H9 (cell line): ENCODE measurements around the gene TTC27. TPM values are rescaled to one million over a fixed set of nuclear protein-coding genes. Genes with fewer than 3 reads are reported as not detected.

Source experiments
- DNase-seq: peaks from one replicate; pipeline ENCODE4 v3.0.0-alpha.2; 2017
- H2AFZ ChIP-seq: one replicate; pipeline ENCODE4 v1.6.1; 2013; ENCODE audit warnings: mild to moderate bottlenecking, low read length, control low read depth, moderate library complexity
- H2AK5ac ChIP-seq: 2 replicates; pipeline ENCODE4 v1.6.1; 2013; ENCODE audit warnings: low read length, control low read depth, mixed read lengths; ENCODE audit not compliant: insufficient read length
- H2BK120ac ChIP-seq: one replicate; pipeline ENCODE4 v1.6.1; 2013; ENCODE audit warnings: low read depth, mild to moderate bottlenecking, low read length, control low read depth, inconsistent platforms; ENCODE audit not compliant: poor library complexity, severe bottlenecking
- H2BK12ac ChIP-seq: 2 replicates; pipeline ENCODE4 v1.6.1; 2013; ENCODE audit warnings: low read length, control low read depth, mixed read lengths, low read depth; ENCODE audit not compliant: insufficient read length
- H2BK15ac ChIP-seq: 2 replicates; pipeline ENCODE4 v1.6.1; 2013; ENCODE audit warnings: low read depth, low read length, control low read depth
- H2BK20ac ChIP-seq: one replicate; pipeline ENCODE4 v1.6.1; 2013; ENCODE audit warnings: low read depth, mild to moderate bottlenecking, low read length, control low read depth, inconsistent platforms; ENCODE audit not compliant: poor library complexity, severe bottlenecking
- H2BK5ac ChIP-seq: 2 replicates; pipeline ENCODE4 v1.6.1; 2013; ENCODE audit warnings: low read length, control low read depth, mixed read lengths; ENCODE audit not compliant: insufficient read length
- H3K14ac ChIP-seq: 2 replicates; pipeline ENCODE4 v1.6.1; 2013; ENCODE audit warnings: low read length, control low read depth; ENCODE audit not compliant: insufficient read depth
- H3K18ac ChIP-seq: 2 replicates; pipeline ENCODE4 v1.6.1; 2013; ENCODE audit warnings: low read depth, mild to moderate bottlenecking, mixed read lengths, low read length, control low read depth; ENCODE audit not compliant: insufficient read length
- H3K23ac ChIP-seq: 2 replicates; pipeline ENCODE4 v1.6.1; 2013; ENCODE audit warnings: low read length, control low read depth, mixed read lengths, low read depth; ENCODE audit not compliant: insufficient read length
- H3K23me2 ChIP-seq: 2 replicates; pipeline ENCODE4 v1.6.1; 2013; ENCODE audit warnings: low read depth, mild to moderate bottlenecking, mixed read lengths, low read length, control low read depth; ENCODE audit not compliant: insufficient read length, poor library complexity, severe bottlenecking
- H3K27ac ChIP-seq: 2 replicates; pipeline ENCODE4 v1.5.1; 2013; ENCODE audit warnings: low read length, control low read depth, mixed read lengths, low read depth; ENCODE audit not compliant: insufficient read length
- H3K27me3 ChIP-seq: 2 replicates; pipeline ENCODE4 v1.6.1; 2013; ENCODE audit warnings: low read length, control low read depth, inconsistent platforms; ENCODE audit not compliant: insufficient read depth
- H3K4ac ChIP-seq: 2 replicates; pipeline ENCODE4 v1.6.1; 2013; ENCODE audit warnings: low read depth, mild to moderate bottlenecking, control low read depth, inconsistent platforms, low read length, moderate library complexity
- H3K4me1 ChIP-seq: 2 replicates; pipeline ENCODE4 v1.6.1; 2013; ENCODE audit warnings: low read length, control low read depth, inconsistent platforms; ENCODE audit not compliant: insufficient read depth
- H3K4me2 ChIP-seq: 2 replicates; pipeline ENCODE4 v1.6.1; 2013; ENCODE audit warnings: low read length, control low read depth, mixed read lengths; ENCODE audit not compliant: insufficient read length, insufficient read depth
- H3K56ac ChIP-seq: 2 replicates; pipeline ENCODE4 v1.6.1; 2013; ENCODE audit warnings: low read depth, mild to moderate bottlenecking, mixed read lengths, low read length, control low read depth; ENCODE audit not compliant: insufficient read length
- H3K79me1 ChIP-seq: 2 replicates; pipeline ENCODE4 v1.6.1; 2013; ENCODE audit warnings: low read depth, mild to moderate bottlenecking, moderate library complexity, low read length, control low read depth, inconsistent platforms; ENCODE audit not compliant: insufficient read depth, poor library complexity, severe bottlenecking
- H3K79me2 ChIP-seq: 2 replicates; pipeline ENCODE4 v1.6.1; 2013; ENCODE audit warnings: low read length, control low read depth, inconsistent platforms; ENCODE audit not compliant: insufficient read depth
- H3K9ac ChIP-seq: 2 replicates; pipeline ENCODE4 v1.6.1; 2013; ENCODE audit warnings: low read length, control low read depth, mixed read lengths; ENCODE audit not compliant: insufficient read length; ENCODE audit errors: extremely low read depth
- H3K9me3 ChIP-seq: one replicate; pipeline ENCODE4 v1.6.1; 2013; ENCODE audit warnings: low read depth, low read length, inconsistent platforms; ENCODE audit not compliant: control insufficient read depth
- H3T11ph ChIP-seq: one replicate; pipeline ENCODE4 v1.6.1; 2013; ENCODE audit warnings: mild to moderate bottlenecking, low read length, control low read depth, inconsistent platforms
- H4K20me1 ChIP-seq: one replicate; pipeline ENCODE4 v1.6.1; 2013; ENCODE audit not compliant: control insufficient read depth, insufficient read length, insufficient read depth
- H4K5ac ChIP-seq: 2 replicates; pipeline ENCODE4 v1.6.1; 2013; ENCODE audit warnings: low read depth, mild to moderate bottlenecking, mixed read lengths, low read length, control low read depth; ENCODE audit not compliant: insufficient read length
- H4K8ac ChIP-seq: replicated peaks from 2 replicates; pipeline ENCODE4 v1.6.1; 2013; ENCODE audit warnings: low read length, control low read depth, mixed read lengths, low read depth; ENCODE audit not compliant: insufficient read length
- H4K91ac ChIP-seq: 2 replicates; pipeline ENCODE4 v1.6.1; 2013; ENCODE audit warnings: low read depth, mild to moderate bottlenecking, moderate library complexity, mixed read lengths, low read length, control low read depth; ENCODE audit not compliant: insufficient read length
- H3K27ac Mint-ChIP-seq, 3 experiments: 2 replicates in 2 of 3; 3 replicates in 1 of 3; pipeline ENCODE4 v1.8.0; 2020 to 2021; ENCODE audit warnings: mixed read lengths in 3 of 3, mild to moderate bottlenecking in 1 of 3, moderate library complexity in 1 of 3
- H3K27me3 Mint-ChIP-seq: 2 replicates; pipeline ENCODE4 v1.8.0; 2021; ENCODE audit warnings: low read depth, mild to moderate bottlenecking, moderate library complexity, mixed read lengths
- H3K36me3 Mint-ChIP-seq, 3 experiments: 2 replicates in 2 of 3; 3 replicates in 1 of 3; pipeline ENCODE4 v1.8.0; 2020 to 2021; ENCODE audit warnings: low read depth in 3 of 3, mixed read lengths in 3 of 3; ENCODE audit not compliant: insufficient read depth in 1 of 3
- H3K4me1 Mint-ChIP-seq, 2 experiments: 2 replicates each; pipeline ENCODE4 v1.8.0; 2020; ENCODE audit warnings: mixed read lengths in 2 of 2
- H3K4me3 Mint-ChIP-seq, 2 experiments: 2 replicates in 1 of 2; 3 replicates in 1 of 2; pipeline ENCODE4 v1.8.0; 2020 to 2021; ENCODE audit warnings: mild to moderate bottlenecking in 2 of 2, mixed read lengths in 2 of 2, moderate library complexity in 1 of 2
- H3K9me3 Mint-ChIP-seq, 2 experiments: 2 replicates in 1 of 2; 3 replicates in 1 of 2; pipeline ENCODE4 v1.8.0; 2020; ENCODE audit warnings: mild to moderate bottlenecking in 2 of 2, mixed read lengths in 2 of 2, moderate library complexity in 1 of 2
- WGBS: extraction: QIAGEN DNeasy Blood & Tissue Kit; methylation state at CpG from one replicate; pipeline ENCODE4 v1.1.7; 2013; ENCODE audit warnings: missing lambda C conversion rate, low lambda C conversion rate, mixed read lengths; ENCODE audit not compliant: insufficient read length; ENCODE audit errors: extremely low coverage; 5-methylcytosine and 5-hydroxymethylcytosine counted together
- total RNA-seq: library from RNA; stranded (reverse); gene quantifications from 2 replicates; pipeline ENCODE4 v1.2.1, GENCODE V29; 2021
- TF ChIP-seq, protein P1 (sequence below): fragments of 200-600 bp; sonication (generic); conservative IDR thresholded peaks from 3 replicates; pipeline ENCODE4 v1.8.0; 2021; ENCODE audit warnings: antibody characterized with exemption, mild to moderate bottlenecking

The TTC27 gene
- total RNA-seq, 1 experiment from 2014 or later, result 26.0 TPM

DNA sequence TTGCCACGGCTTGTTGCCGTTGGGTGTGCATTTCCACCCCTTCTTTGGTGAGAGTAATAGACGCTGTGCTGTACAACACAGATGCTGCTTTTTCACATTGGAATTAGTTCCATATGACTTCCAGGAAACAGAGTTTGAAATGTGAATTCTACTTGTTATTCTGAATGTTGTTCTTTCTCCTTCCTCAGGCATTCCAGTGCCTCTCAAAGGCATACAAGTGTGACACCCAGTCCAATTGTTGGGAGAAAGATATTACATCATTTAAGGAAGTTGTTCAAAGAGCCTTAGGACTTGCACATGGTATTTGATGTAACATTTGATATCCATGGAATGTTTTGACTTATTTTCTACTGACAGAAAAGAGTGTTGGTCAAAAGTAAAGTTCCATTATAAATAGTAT lies 184.5 kb downstream of the TTC27 start:
- no peaks in the 10 kb centered on the region for H3K79me2 ChIP-seq
- WGBS, result no CpG with 5 or more reads among the region's 3 CpGs
- H3K4me3 Mint-ChIP-seq, result no peak overlapping the region

More for the DNA sequence above, 184.5 kb downstream of the TTC27 start:
- Histone ChIP-seq H3K79me1 (no peaks in the 10 kb centered on the region), H2BK20ac (no peak overlapping the region), H2BK12ac (no peak overlapping the region), H2AK5ac (no peak overlapping the region), H4K20me1 (no peaks in the 10 kb centered on the region), H2BK120ac (no peak overlapping the region), H3K4me1 (no peaks in the 10 kb centered on the region; the same call in 1 of the 2 replicates), H3K23me2 (no peaks in the 10 kb centered on the region), H4K8ac (no peak overlapping the region), H3K23ac (no peak overlapping the region), H2AFZ (no peak overlapping the region), H3T11ph (no peak overlapping the region), H3K27me3 (no peaks in the 10 kb centered on the region), H3K18ac (no peak overlapping the region), H3K9ac (no peak overlapping the region), H2BK5ac (no peak overlapping the region), H3K4ac (no peak overlapping the region), H3K9me3 (no peaks in the 10 kb centered on the region), H2BK15ac (no peak overlapping the region), H3K27ac (no peak overlapping the region), H3K4me2 (no peak overlapping the region), H4K91ac (no peak overlapping the region), H4K5ac (no peak overlapping the region), H3K56ac (no peak overlapping the region), H3K14ac (no peak overlapping the region)
- H3K9me3 Mint-ChIP-seq, result no peaks in the 10 kb centered on the region
- no peaks in the 10 kb centered on the region for H3K4me1 Mint-ChIP-seq
- no peak overlapping the region for H3K27ac Mint-ChIP-seq
- TF ChIP-seq, protein P1, sequence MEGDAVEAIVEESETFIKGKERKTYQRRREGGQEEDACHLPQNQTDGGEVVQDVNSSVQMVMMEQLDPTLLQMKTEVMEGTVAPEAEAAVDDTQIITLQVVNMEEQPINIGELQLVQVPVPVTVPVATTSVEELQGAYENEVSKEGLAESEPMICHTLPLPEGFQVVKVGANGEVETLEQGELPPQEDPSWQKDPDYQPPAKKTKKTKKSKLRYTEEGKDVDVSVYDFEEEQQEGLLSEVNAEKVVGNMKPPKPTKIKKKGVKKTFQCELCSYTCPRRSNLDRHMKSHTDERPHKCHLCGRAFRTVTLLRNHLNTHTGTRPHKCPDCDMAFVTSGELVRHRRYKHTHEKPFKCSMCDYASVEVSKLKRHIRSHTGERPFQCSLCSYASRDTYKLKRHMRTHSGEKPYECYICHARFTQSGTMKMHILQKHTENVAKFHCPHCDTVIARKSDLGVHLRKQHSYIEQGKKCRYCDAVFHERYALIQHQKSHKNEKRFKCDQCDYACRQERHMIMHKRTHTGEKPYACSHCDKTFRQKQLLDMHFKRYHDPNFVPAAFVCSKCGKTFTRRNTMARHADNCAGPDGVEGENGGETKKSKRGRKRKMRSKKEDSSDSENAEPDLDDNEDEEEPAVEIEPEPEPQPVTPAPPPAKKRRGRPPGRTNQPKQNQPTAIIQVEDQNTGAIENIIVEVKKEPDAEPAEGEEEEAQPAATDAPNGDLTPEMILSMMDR, result no peak
- no peaks in the 10 kb centered on the region for H3K36me3 Mint-ChIP-seq
- H3K27me3 Mint-ChIP-seq, result no peaks in the 10 kb centered on the region
- no peak for DNase-seq
